Heart left ventricle (tissue), 16 donors: ENCODE data around the gene CCM2. TPM values are rescaled to one million over a fixed set of nuclear protein-coding genes. Genes with fewer than 3 reads are reported as not detected.

ENCODE experiments used
- ATAC-seq, 4 donors: fragments of 200-7000 bp; cut with Tn5 transposase; one replicate each; pipeline ENCODE4 v1.9.1; 2020 to 2022; ENCODE audit warnings: moderate library complexity in 4 of 4, mild to moderate bottlenecking in 3 of 4, moderate number of reproducible peaks in 1 of 4
- DNase-seq, 5 donors: peaks; one replicate each; pipeline ENCODE4 v3.0.0-alpha.2; 2020
- H3K27ac ChIP-seq, 12 donors: fragments of 200-600 bp; sonication (generic) in 4 of 12; one replicate each; pipeline versions ENCODE4 v1.5.0 to v1.8.0; 2016 to 2022; ENCODE audit warnings: mild to moderate bottlenecking in 2 of 12
- H3K27me3 ChIP-seq, 9 donors: fragments of 200-600 bp; sonication (generic) in 2 of 9; one replicate each; pipeline versions ENCODE4 v1.5.1 to v1.8.0; 2016 to 2022; ENCODE audit warnings: mild to moderate bottlenecking in 3 of 9
- H3K36me3 ChIP-seq, 9 donors: fragments of 200-600 bp; sonication (generic) in 2 of 9; one replicate each; pipeline versions ENCODE4 v1.5.0 to v1.8.0; 2018 to 2022; ENCODE audit warnings: mild to moderate bottlenecking in 2 of 9
- H3K4me1 ChIP-seq, 12 donors: fragments of 200-600 bp; sonication (generic) in 4 of 12; one replicate each; pipeline versions ENCODE4 v1.5.0 to v1.8.0; 2016 to 2022; ENCODE audit warnings: mild to moderate bottlenecking in 3 of 12
- H3K4me3 ChIP-seq, 12 donors: fragments of 200-600 bp; sonication (generic) in 4 of 12; one replicate each; pipeline versions ENCODE4 v1.5.0 to v1.8.0; 2017 to 2022; ENCODE audit warnings: mild to moderate bottlenecking in 9 of 12, moderate library complexity in 4 of 12
- H3K9me3 ChIP-seq, 12 donors: fragments of 200-600 bp; sonication (generic) in 4 of 12; one replicate each; pipeline versions ENCODE4 v1.5.0 to v1.8.0; 2016 to 2022; ENCODE audit warnings: mild to moderate bottlenecking in 1 of 12
- POLR2A ChIP-seq, 2 donors: fragments of 450-650 bp; IDR thresholded peaks; one replicate each; pipeline ENCODE4 v1.6.1; 2017; ENCODE audit warnings: antibody characterized with exemption in 2 of 2, mild to moderate bottlenecking in 2 of 2, moderate library complexity in 2 of 2
- WGBS, 4 donors: extraction: QIAGEN DNeasy Blood & Tissue Kit in 2 of 4; methylation state at CpG; one replicate each; pipeline versions ENCODE4 v1.1.5 to v1.1.7; 2013 to 2018; 5-methylcytosine and 5-hydroxymethylcytosine counted together
- intact Hi-C, 10 donors: fragments of 100-400 bp; cut with DNase I; formaldehyde crosslinking; loops; one replicate each; pipeline versions ENCODE4 v1.11.1 to v1.14.2; 2022
- polyA plus RNA-seq, 2 donors: library from polyadenylated mRNA; stranded (reverse); fragments of 200-250 nt; gene quantifications; one replicate each; pipeline ENCODE4 v1.2.3, GENCODE V29; 2013
- total RNA-seq, 9 donors: library from RNA; depleted of rRNA in 2 of 9; stranded (reverse); fragments of >200 nt in 2 of 9; fragmentation: NEBNext Ultra II Directional in 3 of 9; extraction: Animal tissue kit (Norgen Biotek cat#: 25700) in 3 of 9; gene quantifications; one replicate each; pipeline versions ENCODE4 v1.1.0 to v1.2.4, GENCODE V29; 2016 to 2023
- TF ChIP-seq, protein P1 (sequence below), 12 donors: fragments of 200-600 bp; sonication (generic) in 4 of 12; IDR thresholded peaks; one replicate each; pipeline versions ENCODE4 v1.5.0 to v1.8.0; 2018 to 2022; ENCODE audit warnings: antibody characterized with exemption in 12 of 12, mild to moderate bottlenecking in 5 of 12
- donor health status: ischemic (EF 13 %, LVEDD 7.1; RV severe dilation, severe dysfunction).
- donor health status: healthy with polysubstance abuse.
- donor health status: DM: no; HTN: yes; CAD: no.
- donor health status: DM: no; HTN: no; CAD: no.
- donor health status: ischemic (EF 25% LVEDD 6.9; RV normal size, moderate dysfunction).
- donor health status: ischemic (EF 25% LVEDD 5.7; RV mildly dilated, moderate dysfunction).
- donor health status: healthy.
- donor health status: DM: yes; HTN: yes; CAD: no.
- donor health status: ischemic (EF 35%, LVEDD 5.7; RV mildly dilated, moderate dysfunction).
- donor health status: nonischemic (EF 11% LVEDD 7.7; RV severe dilation, severe dysfunction).
- donor health status: DM: yes; HTN: yes; CAD: no.
- donor health status: PGD.
- donor health status: ischemic (EF 29% LVEDD 5.4; RV normal size, mild dysfunction).
- donor health status: nonischemic (EF 23%, LVEDD 6.1; RV moderate dilation, normal function).

Gene CCM2
- total and polyA plus RNA-seq, 11 donors = 24.7 to 68.2 (median 35.3) TPM

GRCh38 chr7:44982535-44982923 lies 17.5 kb upstream of the CCM2 start:
- H3K4me1 ChIP-seq = peaks cover 0 to 76% (median 17%) of the 10 kb centered on the region in 12 donors
- WGBS, 4 donors = 90 to 100% (median 96%) methylated on average over 1 of the region's 1 CpG
- H3K27ac ChIP-seq = no peak overlapping the region
- TF ChIP-seq, protein P1, sequence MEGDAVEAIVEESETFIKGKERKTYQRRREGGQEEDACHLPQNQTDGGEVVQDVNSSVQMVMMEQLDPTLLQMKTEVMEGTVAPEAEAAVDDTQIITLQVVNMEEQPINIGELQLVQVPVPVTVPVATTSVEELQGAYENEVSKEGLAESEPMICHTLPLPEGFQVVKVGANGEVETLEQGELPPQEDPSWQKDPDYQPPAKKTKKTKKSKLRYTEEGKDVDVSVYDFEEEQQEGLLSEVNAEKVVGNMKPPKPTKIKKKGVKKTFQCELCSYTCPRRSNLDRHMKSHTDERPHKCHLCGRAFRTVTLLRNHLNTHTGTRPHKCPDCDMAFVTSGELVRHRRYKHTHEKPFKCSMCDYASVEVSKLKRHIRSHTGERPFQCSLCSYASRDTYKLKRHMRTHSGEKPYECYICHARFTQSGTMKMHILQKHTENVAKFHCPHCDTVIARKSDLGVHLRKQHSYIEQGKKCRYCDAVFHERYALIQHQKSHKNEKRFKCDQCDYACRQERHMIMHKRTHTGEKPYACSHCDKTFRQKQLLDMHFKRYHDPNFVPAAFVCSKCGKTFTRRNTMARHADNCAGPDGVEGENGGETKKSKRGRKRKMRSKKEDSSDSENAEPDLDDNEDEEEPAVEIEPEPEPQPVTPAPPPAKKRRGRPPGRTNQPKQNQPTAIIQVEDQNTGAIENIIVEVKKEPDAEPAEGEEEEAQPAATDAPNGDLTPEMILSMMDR (IDR thresholded peaks at IDR 0.05) = no peak
- TF ChIP-seq POLR2A (IDR thresholded peaks at IDR 0.05) = no peak
- DNase-seq (no peak), ATAC-seq (no peak)
- H3K36me3 ChIP-seq = peaks cover 0 to 46% (median 38%) of the 10 kb centered on the region in 9 donors
- no peaks in the 10 kb centered on the region for H3K9me3 ChIP-seq
- no peak overlapping the region for H3K4me3 ChIP-seq
- intact Hi-C loops = loop anchor here in 2 of 10 donors (10.0 kb wide), 2 partner anchors 98 to 398 kb away; partner anchors contain the start of genes PURB (in 2 of the 2) and TMED4 (in 1 of the 2)
- no peaks in the 10 kb centered on the region for H3K27me3 ChIP-seq

- peak in 1 of 5 donors; percentile 6 for DNase-seq
- no peaks in the 10 kb centered on the region for H3K27me3 ChIP-seq
- no peak for TF ChIP-seq POLR2A (IDR thresholded peaks at IDR 0.05)
- H3K4me3 ChIP-seq = no peak overlapping the region
- H3K4me1 ChIP-seq = peaks cover 0 to 76% (median 17%) of the 10 kb centered on the region in 12 donors
- ATAC-seq = no peak
- intact Hi-C loops = loop anchor here in 2 of 10 donors (10.0 kb wide), 2 partner anchors 98 to 398 kb away; partner anchors contain the start of genes PURB (in 2 of the 2) and TMED4 (in 1 of the 2)
- H3K27ac ChIP-seq = no peak overlapping the region
- 75 to 98% (median 95%) methylated on average over 1 of the region's 1 CpG for WGBS, 4 donors
- peaks cover 0 to 46% (median 38%) of the 10 kb centered on the region in 9 donors for H3K36me3 ChIP-seq
- no peaks in the 10 kb centered on the region for H3K9me3 ChIP-seq
Observed at GRCh38 chr7:44982970-44983369, 17.0 kb upstream of the CCM2 start.

DNA sequence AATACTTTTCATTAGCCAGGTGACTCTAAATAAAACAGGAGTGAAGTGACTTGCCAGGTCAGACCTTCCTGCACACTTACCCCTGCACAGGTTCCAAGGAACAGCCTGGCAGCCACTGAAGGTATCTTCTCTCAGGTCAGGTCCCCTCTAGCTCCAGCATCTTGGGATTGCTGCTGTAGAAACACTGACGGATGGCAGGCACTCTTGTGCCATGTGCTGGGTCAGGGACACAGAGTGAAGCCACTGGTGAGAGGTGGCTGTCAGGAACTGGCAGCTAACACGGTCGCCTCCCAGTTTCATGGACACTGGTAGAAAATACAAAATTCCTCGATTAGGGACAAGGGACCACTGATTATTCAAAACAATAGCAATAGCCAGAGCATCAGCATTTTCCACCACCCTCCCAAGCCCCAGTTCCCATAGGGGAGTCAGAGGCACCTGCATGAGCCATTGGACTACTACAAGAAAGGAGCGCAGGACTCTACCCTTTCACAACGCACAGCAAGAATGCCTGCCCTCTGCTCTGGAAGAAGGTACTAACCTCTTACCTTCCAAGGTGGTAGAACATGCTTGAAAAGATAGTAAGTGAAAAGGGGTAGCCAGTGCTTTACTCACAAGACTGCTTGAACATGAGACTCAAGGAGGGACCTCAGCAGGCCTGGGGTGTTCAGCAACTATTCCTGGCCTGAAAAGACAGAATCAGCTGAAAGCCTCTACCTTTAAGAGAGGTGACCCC lies 16.1 kb upstream of the CCM2 start:
- no peak for ATAC-seq
- H3K4me3 ChIP-seq = no peak overlapping the region
- peak overlapping the region in 1 of 12 donors; percentile 98 for H3K27ac ChIP-seq
- 87 to 91% (median 89%) methylated on average over 6 of the region's 6 CpGs for WGBS, 4 donors
- peaks cover 0 to 46% (median 38%) of the 10 kb centered on the region in 9 donors for H3K36me3 ChIP-seq
- no peaks in the 10 kb centered on the region for H3K27me3 ChIP-seq
- TF ChIP-seq POLR2A (IDR thresholded peaks at IDR 0.05) = no peak
- TF ChIP-seq, protein P1 (IDR thresholded peaks at IDR 0.05) = no peak
- peaks cover 0 to 66% (median 17%) of the 10 kb centered on the region in 12 donors for H3K4me1 ChIP-seq
- no peaks in the 10 kb centered on the region for H3K9me3 ChIP-seq
- peak in 1 of 5 donors; percentile 18 for DNase-seq
- intact Hi-C loops = loop anchor here in 2 of 10 donors (10.0 kb wide), 2 partner anchors 99 to 399 kb away; partner anchors contain the start of genes PURB (in 2 of the 2) and TMED4 (in 1 of the 2)

DNA sequence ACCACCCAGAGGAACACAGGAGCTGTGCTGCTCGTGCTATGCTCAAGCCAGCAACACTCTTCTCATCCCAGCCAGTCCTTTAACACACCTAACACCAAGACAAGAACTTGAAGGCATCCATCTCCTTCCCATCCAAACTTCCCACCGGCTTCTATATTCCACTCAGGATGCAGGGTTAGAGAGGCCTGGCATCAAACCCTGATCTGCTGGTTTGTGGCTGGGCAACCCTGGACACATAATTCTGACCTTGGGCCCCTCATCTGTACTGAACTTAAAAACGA lies 15.6 kb upstream of the CCM2 start:
- Histone ChIP-seq H3K27ac (peak overlapping the region in 1 of 12 donors; percentile 98), H3K9me3 (no peaks in the 10 kb centered on the region), H3K4me3 (peak overlapping the region in 1 of 12 donors; percentile 73), H3K4me1 (peaks cover 0 to 61% (median 17%) of the 10 kb centered on the region in 12 donors), H3K27me3 (no peaks in the 10 kb centered on the region), H3K36me3 (peaks cover 0 to 46% (median 38%) of the 10 kb centered on the region in 9 donors)
- intact Hi-C loops = loop anchor here in 2 of 10 donors (10.0 kb wide), 2 partner anchors 100 to 400 kb away; partner anchors contain the start of genes PURB (in 2 of the 2) and TMED4 (in 1 of the 2)
- DNase-seq = peak in 1 of 5 donors; percentile 4
- no peak for ATAC-seq
- TF ChIP-seq POLR2A (IDR thresholded peaks at IDR 0.05) = no peak
- TF ChIP-seq, protein P1 (IDR thresholded peaks at IDR 0.05) = no peak
- WGBS, 4 donors = 68 to 76% (median 70%) methylated on average over 3 of the region's 3 CpGs
